Activated gamma-delta T cell treated with Interleukin-2 at 50 U/mL for 16 hours (primary cell): ENCODE results near the gene TRMO.
"Not testable (repeated sequence)": the region's sequence is repeated elsewhere in the genome, so short reads cannot be mapped to it uniquely, and the experiment has no call there.

Experiments used
- DNase-seq: peaks from one replicate; pipeline ENCODE4 v3.0.0-alpha.2; 2020

The TRMO gene, protein sequence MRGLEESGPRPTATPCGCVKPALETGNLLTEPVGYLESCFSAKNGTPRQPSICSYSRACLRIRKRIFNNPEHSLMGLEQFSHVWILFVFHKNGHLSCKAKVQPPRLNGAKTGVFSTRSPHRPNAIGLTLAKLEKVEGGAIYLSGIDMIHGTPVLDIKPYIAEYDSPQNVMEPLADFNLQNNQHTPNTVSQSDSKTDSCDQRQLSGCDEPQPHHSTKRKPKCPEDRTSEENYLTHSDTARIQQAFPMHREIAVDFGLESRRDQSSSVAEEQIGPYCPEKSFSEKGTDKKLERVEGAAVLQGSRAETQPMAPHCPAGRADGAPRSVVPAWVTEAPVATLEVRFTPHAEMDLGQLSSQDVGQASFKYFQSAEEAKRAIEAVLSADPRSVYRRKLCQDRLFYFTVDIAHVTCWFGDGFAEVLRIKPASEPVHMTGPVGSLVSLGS

GRCh38 chr9:97921959-97922724 lies at the start of gene TRMO:
Gene TRMO, minus strand, starts transcription at chr9:97922500. Its CDS starts 7 bp downstream, at chr9:97922493.
- peak; percentile 98 for DNase-seq

DNA sequence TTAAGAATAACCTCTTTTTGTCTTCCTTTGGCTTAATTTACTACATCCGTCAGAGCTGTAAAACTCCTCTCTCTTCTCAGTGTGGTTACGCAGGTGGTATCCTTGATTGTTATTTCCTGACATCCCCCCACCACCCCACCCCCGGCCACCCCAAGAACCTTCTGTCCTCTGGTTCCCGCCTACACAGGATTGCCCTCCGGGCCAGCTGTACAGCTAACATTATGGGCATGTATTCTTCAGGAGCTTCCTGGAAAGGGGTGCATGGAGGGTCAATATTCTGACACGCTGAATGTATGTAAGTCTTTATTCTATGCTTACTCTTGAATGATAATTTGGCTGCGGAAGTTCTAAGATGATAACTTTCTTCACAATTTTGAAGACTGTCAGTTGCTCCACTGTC lies 47.9 kb upstream of the TRMO start:
- DNase-seq = no peak

GRCh38 chr9:97969014-97969413 lies 46.7 kb upstream of the TRMO start:
- no peak for DNase-seq

- DNase-seq = no peak
Observed at GRCh38 chr9:97966493-97966892, 44.2 kb upstream of the TRMO start.

DNA sequence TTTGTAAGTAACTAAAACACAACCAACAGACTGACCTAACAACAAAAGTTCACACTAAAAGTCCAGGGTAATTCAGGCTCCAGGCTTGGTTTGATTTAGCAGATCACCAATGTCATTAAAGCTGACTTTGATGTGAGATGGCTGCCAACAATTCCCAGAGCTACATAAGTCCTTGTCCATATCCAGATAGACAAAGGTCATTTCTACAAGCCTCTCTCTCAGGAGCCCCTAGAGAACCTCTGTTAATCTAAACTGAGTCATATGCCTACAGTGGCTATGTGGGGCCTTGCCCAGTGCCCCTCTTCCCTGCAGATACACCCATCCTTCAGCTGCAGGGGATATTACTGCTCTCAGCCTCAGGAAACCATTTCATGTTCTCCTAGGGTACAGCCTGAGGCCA lies 42.6 kb upstream of the TRMO start:
- DNase-seq = no peak

- no peak for DNase-seq
Observed at GRCh38 chr9:97963232-97963631, 40.9 kb upstream of the TRMO start.

DNA sequence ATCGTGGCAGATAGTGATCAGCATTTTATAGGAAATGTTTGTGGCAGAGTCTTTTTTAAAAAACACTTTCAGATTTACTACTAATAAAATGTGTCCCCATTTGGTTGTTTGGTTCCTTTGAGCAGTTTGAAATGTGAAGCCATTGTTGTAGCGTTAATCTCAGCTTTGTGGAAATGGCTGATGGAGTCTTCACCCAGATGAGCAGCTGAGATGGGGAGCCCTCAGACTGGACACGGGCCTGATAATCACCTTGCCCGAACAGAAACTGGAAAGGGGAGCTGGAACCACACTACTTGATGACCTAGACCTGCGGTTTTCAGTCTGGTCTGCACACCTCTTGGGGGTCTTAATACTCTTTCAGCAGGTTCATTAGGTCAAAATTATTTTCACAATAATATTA lies 40.3 kb upstream of the TRMO start:
- no peak for DNase-seq

DNA sequence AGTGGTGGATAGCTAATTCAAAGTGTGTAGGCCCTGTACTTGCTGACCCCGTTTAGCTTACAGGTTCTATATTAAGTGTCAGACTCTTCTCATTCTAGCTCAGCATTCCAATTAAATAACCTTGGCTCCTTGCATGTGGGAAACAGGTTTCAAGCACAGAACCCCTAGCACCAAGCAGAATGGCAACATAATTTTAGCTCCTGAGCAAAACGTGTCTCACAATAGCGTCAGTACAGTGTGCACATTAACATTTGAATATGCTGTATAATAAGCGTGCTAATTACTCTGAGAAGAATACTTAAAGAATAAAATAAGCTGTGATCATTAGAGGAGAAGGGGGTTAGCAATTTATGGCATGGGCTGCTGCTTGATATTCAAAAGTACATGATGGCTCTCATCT lies 39.8 kb upstream of the TRMO start:
- no peak for DNase-seq

GRCh38 chr9:97961361-97961760 lies 39.1 kb upstream of the TRMO start:
- DNase-seq = no peak

GRCh38 chr9:97960678-97961328 lies 38.5 kb upstream of the TRMO start:
- DNase-seq = not testable (repeated sequence)

- DNase-seq = no peak
Observed at GRCh38 chr9:97959585-97959984, 37.3 kb upstream of the TRMO start.

GRCh38 chr9:97958812-97959511 lies 36.7 kb upstream of the TRMO start:
- DNase-seq = no peak

- DNase-seq = no peak
Observed at GRCh38 chr9:97956331-97956730, 34.0 kb upstream of the TRMO start.

DNA sequence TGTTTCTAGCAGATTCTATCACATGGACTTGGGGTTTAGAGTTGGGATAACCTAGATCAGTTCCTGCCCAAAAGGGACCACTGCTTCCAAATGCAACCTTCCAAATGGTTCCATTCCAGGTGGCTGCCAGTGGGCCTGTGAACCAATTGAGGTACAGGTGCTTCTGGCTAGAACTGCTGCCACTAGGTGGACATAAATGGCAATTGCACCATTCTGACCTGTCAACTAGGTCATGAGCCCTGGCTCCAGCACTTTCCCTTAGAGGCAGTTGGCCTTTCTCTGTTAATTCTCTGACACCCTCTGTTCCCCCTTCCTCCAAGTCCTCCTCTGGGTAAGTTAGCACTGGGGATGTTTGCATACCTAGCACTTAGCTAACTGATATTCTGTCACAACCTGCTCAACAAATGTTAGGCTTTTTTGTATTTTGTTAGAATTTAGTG lies 32.3 kb upstream of the TRMO start:
- peak; percentile 56 for DNase-seq

GRCh38 chr9:97950873-97951272 lies 28.6 kb upstream of the TRMO start:
- not testable (repeated sequence) for DNase-seq

DNA sequence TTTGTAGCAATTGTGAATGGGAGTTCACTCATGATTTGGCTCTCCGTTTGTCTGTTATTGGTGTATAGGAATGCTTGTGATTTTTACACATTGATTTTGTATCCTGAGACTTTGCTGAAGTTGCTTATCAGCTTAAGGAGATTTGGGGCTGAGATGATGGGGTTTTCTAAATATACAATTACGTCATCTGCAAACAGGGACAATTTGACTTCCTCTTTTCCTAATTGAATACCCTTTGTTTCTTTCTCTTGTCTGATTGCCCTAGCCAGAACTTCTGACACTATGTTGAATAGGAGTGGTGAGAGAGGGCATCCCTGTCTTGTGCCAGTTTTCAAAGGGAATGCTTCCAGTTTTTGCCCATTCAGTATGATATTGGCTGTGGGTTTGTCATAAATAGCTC lies 24.8 kb upstream of the TRMO start:
- not testable (repeated sequence) for DNase-seq

DNA sequence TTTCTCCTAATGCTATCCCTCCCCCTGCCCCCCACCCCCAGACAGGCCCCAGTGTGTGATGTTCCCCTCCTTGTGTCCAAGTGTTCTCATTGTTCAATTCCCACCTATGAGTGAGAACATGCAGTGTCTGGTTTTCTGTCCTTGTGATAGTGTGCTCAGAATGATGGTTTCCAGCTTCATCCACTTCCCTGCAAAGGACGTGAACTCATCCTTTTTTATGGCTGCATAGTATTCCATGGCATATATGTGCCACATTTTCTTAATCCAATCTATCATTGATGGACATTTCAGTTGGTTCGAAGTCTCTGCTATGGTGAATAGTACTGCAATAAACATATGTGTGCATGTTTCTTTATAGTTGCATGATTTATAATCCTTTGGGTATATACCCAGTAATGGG lies 23.2 kb upstream of the TRMO start:
- DNase-seq = not testable (repeated sequence)

- DNase-seq = no peak
Observed at GRCh38 chr9:97944612-97945011, 22.3 kb upstream of the TRMO start.

GRCh38 chr9:97943308-97943855 lies 21.1 kb upstream of the TRMO start:
- no peak for DNase-seq

DNA sequence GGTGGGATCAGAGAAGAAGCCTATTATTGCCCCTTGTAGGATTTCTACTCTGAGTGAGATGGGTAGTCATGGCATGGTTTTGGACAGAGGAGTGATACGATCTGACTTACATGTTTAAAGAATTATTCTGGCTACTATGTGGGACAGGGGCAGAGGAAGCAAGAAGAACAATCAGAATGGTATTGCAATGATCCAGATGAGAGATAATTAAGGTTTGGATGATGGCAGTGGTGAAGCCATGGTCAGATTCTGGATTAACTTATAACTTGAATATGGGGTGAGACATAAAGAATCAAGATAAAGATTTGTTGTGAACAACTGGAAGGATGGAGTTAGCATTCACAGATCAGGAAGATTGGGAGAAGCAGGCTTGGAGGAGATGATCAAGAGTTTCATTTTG lies 19.0 kb upstream of the TRMO start:
- DNase-seq = no peak

DNA sequence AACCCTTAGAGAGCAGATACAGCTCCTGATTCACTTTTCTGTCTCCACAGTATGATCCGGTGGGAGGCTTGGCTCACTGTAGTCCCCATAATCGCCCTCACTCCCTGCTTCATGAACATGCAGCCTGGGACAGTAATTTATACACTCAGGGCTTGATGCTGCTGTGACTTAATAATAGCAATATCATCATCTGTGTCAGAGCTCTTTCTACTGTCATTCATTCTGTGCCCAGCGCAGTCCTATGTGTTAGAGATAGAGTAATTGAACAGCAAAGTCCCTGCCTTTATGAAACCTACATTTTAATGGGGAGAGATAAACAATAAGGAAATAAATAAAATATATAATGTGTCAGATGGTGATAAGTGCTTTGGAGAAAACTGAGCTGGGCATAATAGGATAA lies 18.4 kb upstream of the TRMO start:
- no peak for DNase-seq

DNA sequence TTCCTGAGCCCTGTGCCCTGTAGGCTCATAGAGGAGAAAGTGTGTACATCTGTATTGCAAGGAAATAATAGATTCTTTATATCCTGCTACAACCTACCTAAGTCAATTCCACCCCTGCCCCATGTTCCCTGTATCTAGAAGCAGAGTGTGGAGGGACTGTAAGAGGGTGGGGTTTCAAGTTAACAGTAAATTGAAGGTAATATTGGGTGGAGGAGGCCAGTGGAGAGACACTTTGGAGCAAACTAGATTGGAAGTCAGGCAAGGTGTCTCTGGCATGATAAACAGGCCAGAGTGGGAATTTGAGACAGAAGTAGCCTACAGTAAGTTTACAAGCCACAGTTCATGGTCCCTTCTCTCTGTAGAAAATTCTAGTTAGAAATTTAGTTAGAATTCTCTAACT lies 17.9 kb upstream of the TRMO start:
- no peak for DNase-seq
